Gastrocnemius medialis (tissue), 4 donors: ENCODE results near the gene STK4.

Source experiments
- POLR2A ChIP-seq, 2 donors: fragments of 450-650 bp; IDR thresholded peaks; one replicate each; pipeline ENCODE4 v1.6.1; 2017; ENCODE audit warnings: antibody characterized with exemption in 2 of 2, mild to moderate bottlenecking in 2 of 2, moderate library complexity in 2 of 2
- TF ChIP-seq, protein P1 (sequence below), 5 experiments: fragments of 450-650 bp in 3 of 5; fragments of 200-600 bp in 2 of 5; sonication (generic) in 2 of 5; IDR thresholded peaks in 4 of 5; conservative IDR thresholded peaks in 1 of 5; 1 replicate in 4 of 5; 2 replicates in 1 of 5; pipeline ENCODE4 v1.5.1; 2016 to 2019; ENCODE audit warnings: antibody characterized with exemption in 5 of 5, mild to moderate bottlenecking in 3 of 5, moderate library complexity in 3 of 5

DNA sequence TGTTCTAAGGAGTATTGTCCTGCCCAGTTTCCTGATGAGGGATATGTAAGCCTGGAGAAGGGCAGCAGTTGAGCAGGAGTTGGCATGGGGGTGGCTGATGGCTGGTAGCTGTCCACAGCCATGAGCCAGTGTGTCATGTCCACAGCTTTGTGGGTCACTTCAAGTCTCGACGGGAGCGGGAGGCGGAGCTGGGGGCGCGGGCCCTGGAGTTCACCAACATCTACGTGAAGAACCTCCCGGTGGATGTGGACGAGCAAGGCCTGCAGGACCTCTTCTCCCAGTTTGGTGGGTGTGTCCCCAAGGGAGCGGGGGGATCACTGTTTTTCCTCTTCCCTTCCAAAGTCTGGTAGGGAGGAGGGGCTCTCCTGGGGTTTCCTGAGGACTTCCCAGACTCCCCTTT lies 47.6 kb upstream of the STK4 start:
- TF ChIP-seq, protein P1, sequence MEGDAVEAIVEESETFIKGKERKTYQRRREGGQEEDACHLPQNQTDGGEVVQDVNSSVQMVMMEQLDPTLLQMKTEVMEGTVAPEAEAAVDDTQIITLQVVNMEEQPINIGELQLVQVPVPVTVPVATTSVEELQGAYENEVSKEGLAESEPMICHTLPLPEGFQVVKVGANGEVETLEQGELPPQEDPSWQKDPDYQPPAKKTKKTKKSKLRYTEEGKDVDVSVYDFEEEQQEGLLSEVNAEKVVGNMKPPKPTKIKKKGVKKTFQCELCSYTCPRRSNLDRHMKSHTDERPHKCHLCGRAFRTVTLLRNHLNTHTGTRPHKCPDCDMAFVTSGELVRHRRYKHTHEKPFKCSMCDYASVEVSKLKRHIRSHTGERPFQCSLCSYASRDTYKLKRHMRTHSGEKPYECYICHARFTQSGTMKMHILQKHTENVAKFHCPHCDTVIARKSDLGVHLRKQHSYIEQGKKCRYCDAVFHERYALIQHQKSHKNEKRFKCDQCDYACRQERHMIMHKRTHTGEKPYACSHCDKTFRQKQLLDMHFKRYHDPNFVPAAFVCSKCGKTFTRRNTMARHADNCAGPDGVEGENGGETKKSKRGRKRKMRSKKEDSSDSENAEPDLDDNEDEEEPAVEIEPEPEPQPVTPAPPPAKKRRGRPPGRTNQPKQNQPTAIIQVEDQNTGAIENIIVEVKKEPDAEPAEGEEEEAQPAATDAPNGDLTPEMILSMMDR (IDR thresholded peaks at IDR 0.05 in 4 of 5, conservative IDR thresholded peaks at IDR 0.05 in 1 of 5) = no peak
- no peak for TF ChIP-seq POLR2A (IDR thresholded peaks at IDR 0.05)
